Nasal cavity respiratory epithelium epithelial cell of viscerocranial mucosa (primary cell): ENCODE data around the gene GAPDHS. TPM values are rescaled to one million over a fixed set of nuclear protein-coding genes. Genes with fewer than 3 reads are reported as not detected.

Experiments
- total RNA-seq: library from RNA; depleted of rRNA; stranded (reverse); fragments of >200 nt; gene quantifications from 2 replicates; pipeline ENCODE4 v1.2.3, GENCODE V29; 2014

The GAPDHS gene
- not detected in 2 replicates for total RNA-seq

GRCh38 chr19:35533201-35533821 lies at the start of gene GAPDHS:
TSS of gene GAPDHS (plus strand) at chr19:35533456. CDS start at chr19:35533528, 72 bp downstream.

DNA sequence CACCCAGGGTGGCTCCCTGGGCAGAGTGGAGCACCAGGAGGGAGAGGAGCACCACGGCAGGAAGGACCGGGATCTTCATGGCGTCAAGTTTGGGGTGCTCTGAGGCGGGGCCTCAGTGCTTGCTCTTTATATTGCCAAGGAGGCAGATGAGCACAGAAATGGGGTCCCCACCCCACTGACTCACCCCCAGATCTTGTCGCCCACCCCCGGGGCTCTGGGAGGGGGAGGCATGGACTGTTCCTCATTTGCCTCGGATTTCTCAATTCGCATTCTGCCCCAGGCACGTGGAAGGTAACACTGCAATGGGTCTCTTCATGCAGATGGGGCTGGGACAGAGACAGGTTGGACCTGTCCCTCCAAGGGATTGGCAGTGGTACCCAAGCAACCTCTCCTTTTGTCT lies 42.9 kb upstream of the GAPDHS start, which contains the start of gene KRTDAP:
Gene KRTDAP (minus strand): TSS at position 101 of the 400 bp plus-strand sequence. CDS start 22 bp downstream, at position 79.

DNA sequence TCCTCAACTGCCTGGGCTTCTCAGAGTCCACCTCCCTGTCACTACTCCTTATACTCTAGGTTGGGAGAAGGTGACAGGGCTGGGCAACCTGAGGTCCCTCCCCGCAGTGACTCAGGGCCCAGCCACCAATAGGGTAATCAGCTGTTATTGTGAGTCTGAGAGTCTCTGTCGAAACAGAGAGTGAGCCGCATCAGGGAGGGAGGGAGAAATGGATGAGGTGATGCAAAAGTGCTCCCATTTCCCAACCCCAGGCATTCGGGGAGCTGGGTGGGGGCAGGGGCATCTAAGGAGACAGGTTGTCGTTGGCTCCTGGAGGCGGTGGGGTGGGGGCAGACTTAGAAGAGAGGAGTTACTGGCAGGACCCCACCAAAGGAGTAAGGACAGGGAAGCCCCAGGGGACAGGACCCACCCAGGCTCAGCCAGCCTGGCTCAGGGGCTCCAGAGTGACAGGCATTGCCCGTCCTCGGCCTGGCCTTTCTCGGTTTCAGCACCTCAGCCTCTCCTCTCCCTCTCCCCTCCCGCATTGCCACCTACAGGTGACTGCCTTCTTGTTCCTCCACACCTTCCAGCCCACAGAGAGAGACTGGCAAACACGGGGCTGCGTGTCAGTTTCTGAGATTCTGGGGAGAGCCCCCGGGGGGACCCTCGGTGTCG lies 19.5 kb upstream of the GAPDHS start, which contains the start of gene DMKN:
Gene DMKN (minus strand): TSS at position 22 of the 654 bp plus-strand sequence. CDS start 174 bp downstream, outside the sequence.

DNA sequence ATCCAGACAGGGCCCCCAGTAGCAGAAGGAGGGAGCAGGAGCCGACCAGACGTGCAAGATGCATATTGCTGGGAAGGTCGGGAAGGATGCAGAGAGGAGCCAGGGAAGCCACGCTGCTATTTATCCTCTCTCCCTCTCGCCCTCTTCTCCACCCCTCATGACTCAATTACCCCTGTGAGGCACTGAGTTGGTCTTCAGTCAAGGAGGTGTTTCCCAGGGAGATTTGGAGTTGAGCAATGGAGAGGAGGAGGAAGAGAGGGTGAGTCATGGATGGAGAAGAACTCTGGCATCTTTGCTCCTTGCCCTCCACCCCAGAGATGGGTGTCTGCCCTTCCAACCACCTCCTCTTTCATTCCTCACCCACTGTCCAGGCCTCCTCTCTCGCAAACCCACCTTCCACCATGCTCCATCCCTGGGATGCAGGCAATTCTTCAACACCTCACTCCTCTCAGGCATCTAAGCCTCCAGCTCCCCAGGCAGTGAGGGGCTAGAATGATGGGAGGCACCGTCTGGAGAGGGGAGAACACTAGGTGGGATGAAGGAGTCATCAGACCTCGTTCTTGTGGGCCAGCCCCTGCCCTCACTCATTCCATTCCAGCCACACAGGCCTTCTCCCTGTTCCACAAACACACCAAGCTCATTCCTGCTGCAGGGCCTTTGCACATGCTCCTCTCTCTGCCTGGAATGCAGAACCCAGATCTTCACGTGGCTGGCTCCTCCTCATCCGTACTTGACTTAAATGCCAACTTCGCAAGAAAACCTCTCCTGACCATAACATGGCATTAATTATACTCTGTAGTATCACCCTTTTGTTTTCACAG lies 4.8 kb upstream of the GAPDHS start, which contains the start of gene SBSN:
Gene SBSN (minus strand): TSS at position 94 of the 821 bp plus-strand sequence. CDS start 30 bp downstream, at position 64.

DNA sequence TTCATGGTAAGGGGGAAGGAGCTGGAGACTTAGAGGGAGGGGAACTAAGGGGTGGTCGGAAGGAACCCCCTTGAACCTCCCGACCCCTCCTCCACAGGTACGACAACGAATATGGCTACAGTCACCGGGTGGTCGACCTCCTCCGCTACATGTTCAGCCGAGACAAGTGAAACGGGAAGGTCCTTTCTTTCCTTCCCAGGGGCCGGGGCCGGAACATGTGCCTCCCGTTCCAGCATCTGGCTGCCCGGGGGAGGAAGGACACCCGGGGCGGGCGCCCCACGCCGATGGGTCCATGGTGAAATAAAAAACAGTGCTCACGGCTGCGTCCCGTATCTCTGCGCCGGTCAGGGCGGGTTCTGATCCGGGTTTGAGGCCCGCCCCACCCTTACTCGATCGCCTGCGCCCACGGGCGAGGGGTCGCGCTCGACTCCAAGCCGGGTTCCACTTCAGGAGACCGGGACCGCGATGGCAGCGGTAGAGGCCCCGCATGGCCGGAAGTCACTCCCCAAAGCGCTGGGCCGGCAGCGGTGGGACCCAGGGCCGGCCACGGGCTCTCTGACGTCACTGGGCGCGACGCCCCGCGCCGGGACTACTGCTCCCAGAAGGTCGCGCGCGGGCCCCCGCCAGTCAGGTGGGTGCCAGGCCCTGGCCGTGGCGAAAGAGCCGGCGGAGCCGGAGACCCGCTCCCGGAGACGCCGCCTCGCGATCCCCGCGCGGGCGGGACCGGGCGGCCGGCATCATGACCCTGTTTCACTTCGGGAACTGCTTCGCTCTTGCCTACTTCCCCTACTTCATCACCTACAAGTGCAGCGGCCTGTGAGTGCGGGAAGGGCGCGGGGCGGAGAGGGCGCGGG lies 12.0 kb downstream of the GAPDHS start, which contains the start of gene TMEM147:
Gene TMEM147 (plus strand): TSS at position 626 of the 854 bp plus-strand sequence. CDS start 114 bp downstream, at position 740.

GRCh38 chr19:35563207-35563829 lies 30.1 kb downstream of the GAPDHS start, which contains the start of gene ATP4A:
TSS of gene ATP4A (minus strand) at chr19:35563658. CDS start at chr19:35563629, 29 bp downstream.

GRCh38 chr19:35585848-35586247 lies 52.6 kb downstream of the GAPDHS start, which contains the start of gene PMIS2:
TSS of gene PMIS2 (plus strand) at chr19:35586173. CDS start at chr19:35586260, 87 bp downstream.

Other genes starting within 250 kb of the GAPDHS start
- not detected in 2 replicates for gene MAG, start 241.3 kb upstream of the GAPDHS start, total RNA-seq
- gene CD22, start 204.3 kb upstream of the GAPDHS start, total RNA-seq: 0.34 TPM in 1 of 2 replicates, not detected in the other
- not detected in 2 replicates for gene FFAR1, start 185.6 kb upstream of the GAPDHS start, total RNA-seq
- gene FFAR3, start 175.0 kb upstream of the GAPDHS start, total RNA-seq: not detected in 2 replicates
- gene GPR42, start 162.4 kb upstream of the GAPDHS start, total RNA-seq: not detected in 2 replicates
- gene FFAR2, start 85.2 kb upstream of the GAPDHS start, total RNA-seq: not detected in 2 replicates
- gene KRTDAP, start 43.0 kb upstream of the GAPDHS start, total RNA-seq: 0.28 and 13.7 TPM in 2 replicates
- gene DMKN, start 19.8 kb upstream of the GAPDHS start, total RNA-seq: 78.4 and 142 TPM in 2 replicates
- gene SBSN, start 5.1 kb upstream of the GAPDHS start, total RNA-seq: 16.5 and 67.3 TPM in 2 replicates
- gene TMEM147, start 12.2 kb downstream of the GAPDHS start, total RNA-seq: 99.0 and 109 TPM in 2 replicates
- not detected in 2 replicates for gene ATP4A, start 30.2 kb downstream of the GAPDHS start, total RNA-seq
- not detected in 2 replicates for gene PMIS2, start 52.7 kb downstream of the GAPDHS start, total RNA-seq
- gene HAUS5, start 79.3 kb downstream of the GAPDHS start, total RNA-seq: 3.1 and 4.6 TPM in 2 replicates
- 33.2 and 37.9 TPM in 2 replicates for gene RBM42, start 95.6 kb downstream of the GAPDHS start, total RNA-seq
- 0.34 TPM in 1 of 2 replicates, not detected in the other for gene ETV2, start 108.3 kb downstream of the GAPDHS start, total RNA-seq
- 88.5 and 102 TPM in 2 replicates for gene COX6B1, start 114.9 kb downstream of the GAPDHS start, total RNA-seq
- gene UPK1A, start 133.1 kb downstream of the GAPDHS start, total RNA-seq: not detected in 2 replicates
- gene ZBTB32, start 171.1 kb downstream of the GAPDHS start, total RNA-seq: not detected in 2 replicates
- gene KMT2B, start 184.5 kb downstream of the GAPDHS start, total RNA-seq: 4.1 and 21.1 TPM in 2 replicates
- gene IGFLR1, start 209.0 kb downstream of the GAPDHS start, total RNA-seq: under 0.01 and 0.43 TPM in 2 replicates
- 9.1 and 12.6 TPM in 2 replicates for gene U2AF1L4, start 212.0 kb downstream of the GAPDHS start, total RNA-seq
- gene PSENEN, start 212.2 kb downstream of the GAPDHS start, total RNA-seq: 14.9 and 15.7 TPM in 2 replicates
- gene LIN37, start 215.1 kb downstream of the GAPDHS start, total RNA-seq: 5.8 and 7.3 TPM in 2 replicates
- gene HSPB6, start 223.6 kb downstream of the GAPDHS start, total RNA-seq: under 0.01 and 0.28 TPM in 2 replicates
- gene PROSER3, start 224.7 kb downstream of the GAPDHS start, total RNA-seq: 2.1 and 5.7 TPM in 2 replicates
- gene ARHGAP33, start 242.1 kb downstream of the GAPDHS start, total RNA-seq: 0.57 TPM in 1 of 2 replicates, not detected in the other